ENCODE results near the gene ZKSCAN4. TPM values are rescaled to one million over a fixed set of nuclear protein-coding genes. Genes with fewer than 3 reads are reported as not detected.

Gene ZKSCAN4
- total RNA-seq, 4 donors from 2014 or later = 4.4 to 9.6 (median 5.9) TPM

GRCh38 chr6:28248916-28249315 lies 3.2 kb downstream of the ZKSCAN4 start:
- Histone ChIP-seq H3K4me1 (peaks cover 5 to 13% (median 10%) of the 10 kb centered on the region in 4 donors), H3K36me3 (peaks cover 0 to 39% (median 0%) of the 10 kb centered on the region in 3 donors), H3K27me3 (no peaks in the 10 kb centered on the region), H3K9me3 (no peaks in the 10 kb centered on the region), H3K27ac (no peak overlapping the region), H3K4me3 (no peak overlapping the region)
- no peak for TF ChIP-seq POLR2A (IDR thresholded peaks at IDR 0.05)
- TF ChIP-seq, protein P1, sequence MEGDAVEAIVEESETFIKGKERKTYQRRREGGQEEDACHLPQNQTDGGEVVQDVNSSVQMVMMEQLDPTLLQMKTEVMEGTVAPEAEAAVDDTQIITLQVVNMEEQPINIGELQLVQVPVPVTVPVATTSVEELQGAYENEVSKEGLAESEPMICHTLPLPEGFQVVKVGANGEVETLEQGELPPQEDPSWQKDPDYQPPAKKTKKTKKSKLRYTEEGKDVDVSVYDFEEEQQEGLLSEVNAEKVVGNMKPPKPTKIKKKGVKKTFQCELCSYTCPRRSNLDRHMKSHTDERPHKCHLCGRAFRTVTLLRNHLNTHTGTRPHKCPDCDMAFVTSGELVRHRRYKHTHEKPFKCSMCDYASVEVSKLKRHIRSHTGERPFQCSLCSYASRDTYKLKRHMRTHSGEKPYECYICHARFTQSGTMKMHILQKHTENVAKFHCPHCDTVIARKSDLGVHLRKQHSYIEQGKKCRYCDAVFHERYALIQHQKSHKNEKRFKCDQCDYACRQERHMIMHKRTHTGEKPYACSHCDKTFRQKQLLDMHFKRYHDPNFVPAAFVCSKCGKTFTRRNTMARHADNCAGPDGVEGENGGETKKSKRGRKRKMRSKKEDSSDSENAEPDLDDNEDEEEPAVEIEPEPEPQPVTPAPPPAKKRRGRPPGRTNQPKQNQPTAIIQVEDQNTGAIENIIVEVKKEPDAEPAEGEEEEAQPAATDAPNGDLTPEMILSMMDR (IDR thresholded peaks at IDR 0.05) = no peak
- DNase-seq = no peak

DNA sequence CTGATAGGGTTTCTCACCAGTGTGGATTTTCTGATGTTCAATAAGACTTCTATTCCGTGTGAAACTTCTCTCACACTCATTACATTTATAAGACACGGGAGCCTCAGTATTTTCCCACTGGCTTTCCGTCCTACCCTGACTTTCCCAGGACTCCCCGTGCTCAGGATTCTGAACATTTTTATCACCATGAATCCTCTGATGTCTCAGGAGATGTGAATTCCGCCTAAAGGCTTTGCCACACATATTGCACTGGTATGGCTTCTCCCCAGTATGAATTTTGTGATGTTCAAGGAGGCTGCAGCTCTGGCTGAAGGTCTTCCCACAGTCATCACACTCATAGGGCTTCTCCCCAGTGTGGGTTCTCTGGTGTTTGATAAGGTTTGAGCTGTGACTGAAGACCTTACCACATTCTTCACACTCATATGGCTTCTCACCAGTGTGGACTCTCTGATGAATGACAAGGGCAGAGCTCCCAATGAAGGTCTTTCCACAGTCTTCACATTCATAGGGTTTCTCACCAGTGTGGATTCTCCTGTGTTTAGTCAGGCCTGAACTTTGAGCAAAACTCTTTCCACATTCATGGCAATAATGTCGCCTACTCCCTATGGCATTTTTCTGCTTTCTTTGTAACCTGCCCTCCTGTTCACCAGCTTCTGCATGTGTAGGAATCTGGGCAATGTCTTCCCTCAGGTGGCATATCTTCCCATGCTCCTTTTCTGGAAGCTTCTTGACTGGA lies 6.7 kb downstream of the ZKSCAN4 start:
- peaks cover 0 to 40% (median 0%) of the 10 kb centered on the region in 3 donors for H3K36me3 ChIP-seq
- H3K27ac ChIP-seq = no peak overlapping the region
- TF ChIP-seq POLR2A (IDR thresholded peaks at IDR 0.05) = no peak
- TF ChIP-seq, protein P1 (IDR thresholded peaks at IDR 0.05) = no peak
- DNase-seq = no peak
- no peaks in the 10 kb centered on the region for H3K9me3 ChIP-seq
- H3K4me3 ChIP-seq = no peak overlapping the region
- H3K27me3 ChIP-seq = no peaks in the 10 kb centered on the region
- H3K4me1 ChIP-seq = peaks cover 0 to 2% (median 0%) of the 10 kb centered on the region in 4 donors

DNA sequence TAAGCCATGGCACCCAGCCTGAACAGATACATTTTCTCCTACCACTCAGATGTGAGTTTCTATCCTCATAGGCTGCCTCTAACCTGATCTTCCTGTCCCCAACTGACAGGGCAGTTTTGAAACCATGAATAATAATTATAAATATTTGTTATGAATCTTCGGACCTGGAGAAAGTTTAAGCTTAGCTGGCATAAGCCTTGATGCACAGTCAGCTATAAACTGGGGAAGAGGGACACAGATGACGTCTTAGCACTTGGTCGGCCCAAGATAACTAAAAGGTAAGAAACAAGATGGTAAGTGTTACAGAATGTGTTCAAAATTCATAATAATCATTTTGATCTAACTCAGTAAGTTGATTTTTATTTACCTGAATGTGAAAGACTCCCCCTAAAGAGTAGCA lies 8.1 kb downstream of the ZKSCAN4 start:
- Histone ChIP-seq H3K27ac (no peak overlapping the region), H3K9me3 (no peaks in the 10 kb centered on the region), H3K36me3 (peaks cover 0 to 40% (median 0%) of the 10 kb centered on the region in 3 donors), H3K4me3 (no peak overlapping the region), H3K27me3 (no peaks in the 10 kb centered on the region), H3K4me1 (no peaks in the 10 kb centered on the region)
- TF ChIP-seq, protein P1 (IDR thresholded peaks at IDR 0.05) = no peak
- no peak for TF ChIP-seq POLR2A (IDR thresholded peaks at IDR 0.05)
- no peak for DNase-seq

DNA sequence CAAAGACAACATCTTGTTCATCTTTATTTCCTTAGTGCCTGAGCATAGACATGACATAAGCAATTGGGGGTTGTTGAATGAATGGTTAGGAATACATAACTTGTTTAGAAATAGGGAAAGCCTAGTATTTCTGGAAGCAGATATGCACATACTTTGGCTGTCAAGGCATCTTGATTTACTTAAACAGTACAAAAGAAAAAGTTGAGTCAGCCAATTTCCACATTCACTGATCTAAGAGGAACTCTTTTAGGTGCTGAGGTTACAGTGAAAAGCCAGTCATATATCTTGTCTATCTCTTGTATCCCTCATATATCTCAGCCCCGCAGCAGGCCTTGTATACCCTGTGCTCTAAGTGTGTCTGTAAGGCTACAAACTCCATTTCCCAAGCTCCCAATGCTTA lies 11.6 kb downstream of the ZKSCAN4 start:
- Histone ChIP-seq H3K27me3 (no peaks in the 10 kb centered on the region), H3K4me1 (no peaks in the 10 kb centered on the region), H3K36me3 (peaks cover 0 to 17% (median 0%) of the 10 kb centered on the region in 3 donors), H3K9me3 (no peaks in the 10 kb centered on the region), H3K27ac (no peak overlapping the region), H3K4me3 (no peak overlapping the region)
- TF ChIP-seq POLR2A (IDR thresholded peaks at IDR 0.05) = no peak
- TF ChIP-seq, protein P1 (IDR thresholded peaks at IDR 0.05) = no peak
- no peak for DNase-seq

GRCh38 chr6:28239636-28240035 lies 12.4 kb downstream of the ZKSCAN4 start:
- no peak overlapping the region for H3K4me3 ChIP-seq
- no peak for TF ChIP-seq POLR2A (IDR thresholded peaks at IDR 0.05)
- TF ChIP-seq, protein P1 (IDR thresholded peaks at IDR 0.05) = no peak

More at GRCh38 chr6:28239636-28240035, 12.4 kb downstream of the ZKSCAN4 start:
- Histone ChIP-seq H3K4me1 (no peaks in the 10 kb centered on the region), H3K9me3 (no peaks in the 10 kb centered on the region), H3K27me3 (no peaks in the 10 kb centered on the region), H3K27ac (no peak overlapping the region), H3K36me3 (peaks cover 0 to 9% (median 0%) of the 10 kb centered on the region in 3 donors)
- DNase-seq = no peak

All from Peyer's patch (tissue), 4 donors.